Sciatic nerve (tissue), 2 donors: ENCODE results near the gene ASB2. TPM values are rescaled to one million over a fixed set of nuclear protein-coding genes. Genes with fewer than 3 reads are reported as not detected.

ENCODE experiments used
- ATAC-seq: fragments of 200-7000 bp; cut with Tn5 transposase; one replicate; pipeline ENCODE4 v1.9.1; 2020; ENCODE audit warnings: mild to moderate bottlenecking, moderate library complexity
- DNase-seq: peaks from one replicate; pipeline ENCODE4 v3.0.0-alpha.2; 2020; ENCODE audit warnings: low spot score
- intact Hi-C: fragments of 100-400 bp; cut with DNase I; formaldehyde crosslinking; loops from one replicate; pipeline ENCODE4 v1.14.2; 2022
- total RNA-seq: library from RNA; stranded (reverse); fragmentation: NEBNext Ultra II Directional; extraction: Animal tissue kit (Norgen Biotek cat#: 25700); gene quantifications from one replicate; pipeline ENCODE4 v1.2.1, GENCODE V29; 2021
- donor health status: DM: no; HTN: no; CAD: no.
- donor health status: DM: no; HTN: no; CAD: no.

The ASB2 gene
- total RNA-seq, 1 donor from 2014 or later: 1.4 TPM

- DNase-seq (no peak), ATAC-seq (no peak)
- intact Hi-C loops: no loop called here
Measured at GRCh38 chr14:93984070-93984469, 7.7 kb upstream of the ASB2 start.

- DNase-seq (no peak), ATAC-seq (no peak)
- intact Hi-C loops: no loop called here
Measured at GRCh38 chr14:93982230-93983007, 6.0 kb upstream of the ASB2 start.

GRCh38 chr14:93981316-93982229, 5.2 kb upstream of the ASB2 start:
- intact Hi-C loops: no loop called here
- DNase-seq (no peak), ATAC-seq (no peak)

GRCh38 chr14:93980456-93981201, 4.3 kb upstream of the ASB2 start:
- ATAC-seq (no peak), DNase-seq (no peak)

GRCh38 chr14:93978735-93979134, 2.4 kb upstream of the ASB2 start:
- intact Hi-C loops: no loop called here
- DNase-seq (no peak), ATAC-seq (no peak)

More at GRCh38 chr14:93980456-93981201, 4.3 kb upstream of the ASB2 start:
- intact Hi-C loops: no loop called here

- intact Hi-C loops: no loop called here
- ATAC-seq (no peak), DNase-seq (no peak)
Measured at GRCh38 chr14:93977790-93978581, 1.6 kb upstream of the ASB2 start.

GRCh38 chr14:93977171-93977570, 801 bp upstream of the ASB2 start:
- no peak for ATAC-seq
- no peak for DNase-seq
- intact Hi-C loops: no loop called here

GRCh38 chr14:93975791-93976476, 436 bp downstream of the ASB2 start:
- intact Hi-C loops: no loop called here
- DNase-seq (no peak), ATAC-seq (no peak)

- intact Hi-C loops: no loop called here
- DNase-seq (no peak), ATAC-seq (peak; percentile 22)
Measured at GRCh38 chr14:93974833-93975232, 1.5 kb downstream of the ASB2 start.

GRCh38 chr14:93974299-93974698, 2.1 kb downstream of the ASB2 start:
- intact Hi-C loops: no loop called here
- ATAC-seq: no peak
- no peak for DNase-seq

- intact Hi-C loops: no loop called here
- DNase-seq (no peak), ATAC-seq (no peak)
Measured at GRCh38 chr14:93973607-93974006, 2.8 kb downstream of the ASB2 start.

- intact Hi-C loops: no loop called here
- DNase-seq: no peak
- no peak for ATAC-seq
Measured at GRCh38 chr14:93972618-93973205, 3.7 kb downstream of the ASB2 start.

- DNase-seq (no peak), ATAC-seq (no peak)
- intact Hi-C loops: no loop called here
Measured at GRCh38 chr14:93971635-93972027, 4.7 kb downstream of the ASB2 start.

GRCh38 chr14:93970965-93971634, 5.3 kb downstream of the ASB2 start:
- DNase-seq (no peak), ATAC-seq (peak; percentile 37)
- intact Hi-C loops: no loop called here

- DNase-seq: no peak
- intact Hi-C loops: no loop called here
- no peak for ATAC-seq
Measured at GRCh38 chr14:93970585-93970964, 5.8 kb downstream of the ASB2 start.

- intact Hi-C loops: no loop called here
- ATAC-seq (no peak), DNase-seq (no peak)
Measured at GRCh38 chr14:93969082-93969828, 7.1 kb downstream of the ASB2 start.
